Endothelial cell of umbilical vein (primary cell): ENCODE results near the gene HOXB4. TPM values are rescaled to one million over a fixed set of nuclear protein-coding genes. Genes with fewer than 3 reads are reported as not detected.

Experiments
- BruUV-seq: library from RNA; stranded (reverse); fragments of 400-500 nt; replicated peaks from 2 replicates; lab custom pipeline; 2021; lab: Mats Ljungman, UMichigan
- CTCF ChIA-PET: fragments of 300-600, 350-600 bp; sonication (Branson Sonifier 250); formaldehyde crosslinking; loops from one replicate; lab custom pipeline; 2021; ENCODE audit warnings: antibody characterized with exemption, inconsistent platforms; lab: Charles Lee
- POLR2A ChIA-PET: fragments of 300-600, 350-600 bp; sonication (Branson Sonifier 250); formaldehyde crosslinking; loops from one replicate; lab custom pipeline; 2021; ENCODE audit warnings: antibody characterized with exemption, inconsistent platforms; lab: Charles Lee
- DNase-seq: peaks from one replicate; pipeline ENCODE4 v3.0.0-alpha.2; 2011; ENCODE audit warnings: low read depth, low spot score
- FAIRE-seq: peaks from 2 replicates; lab custom pipeline; 2011; peaks lifted over from hg19 to GRCh38; lab: Jason Lieb, UNC
- H2AFZ ChIP-seq: 2 replicates; pipeline ENCODE4 v1.6.0; 2012; ENCODE audit warnings: low read depth, low read length, control low read depth, inconsistent platforms
- H3K27ac ChIP-seq: 2 replicates; pipeline ENCODE4 v1.5.1; 2011; ENCODE audit warnings: low read depth, mild to moderate bottlenecking, control low read depth, low read length, moderate library complexity; ENCODE audit not compliant: insufficient read depth
- H3K27me3 ChIP-seq, 2 experiments: 2 replicates each; pipeline versions ENCODE4 v1.6.0 to v1.6.1; 2011; ENCODE audit warnings: low read length in 2 of 2, mixed read lengths in 1 of 2; ENCODE audit not compliant: control insufficient read depth in 2 of 2, insufficient read depth in 2 of 2
- H3K36me3 ChIP-seq, 2 experiments: 2 replicates in 1 of 2; 3 replicates in 1 of 2; pipeline ENCODE4 v1.5.1; 2011; ENCODE audit warnings: low read length in 2 of 2, mild to moderate bottlenecking in 1 of 2, moderate library complexity in 1 of 2; ENCODE audit not compliant: control insufficient read depth in 2 of 2, insufficient read depth in 2 of 2; ENCODE audit errors: extremely low read depth in 1 of 2
- H3K4me1 ChIP-seq: 3 replicates; pipeline ENCODE4 v1.5.1; 2011; ENCODE audit warnings: mild to moderate bottlenecking, low read length; ENCODE audit not compliant: control insufficient read depth, insufficient read depth; ENCODE audit errors: extremely low read depth
- H3K4me2 ChIP-seq: 2 replicates; pipeline ENCODE4 v1.6.1; 2011; ENCODE audit warnings: low read length, control low read depth, mixed read lengths; ENCODE audit not compliant: insufficient read depth
- H3K4me3 ChIP-seq, 3 experiments: fragments of 200-600 bp in 1 of 3; sonication (generic), shearing (Covaris generic) in 1 of 3; replicated peaks in 1 of 3; 2 replicates each; pipeline ENCODE4 v1.5.1; 2011 to 2016; ENCODE audit warnings: control low read depth in 3 of 3, low read length in 3 of 3, mild to moderate bottlenecking in 2 of 3, inconsistent platforms in 1 of 3, low read depth in 1 of 3, moderate library complexity in 1 of 3; ENCODE audit not compliant: insufficient read depth in 1 of 3
- H3K79me2 ChIP-seq: 2 replicates; pipeline ENCODE4 v1.6.0; 2012; ENCODE audit warnings: low read length, inconsistent platforms; ENCODE audit not compliant: control insufficient read depth, insufficient read depth
- H3K9ac ChIP-seq: replicated peaks from 2 replicates; pipeline ENCODE3; 2011; ENCODE audit warnings: low read length, control low read depth; ENCODE audit not compliant: insufficient read depth; ENCODE audit errors: extremely low read depth
- H3K9me1 ChIP-seq: replicated peaks from 3 replicates; pipeline ENCODE4 v1.6.0; 2011; ENCODE audit warnings: mild to moderate bottlenecking, low read length; ENCODE audit not compliant: control insufficient read depth, insufficient read depth; ENCODE audit errors: extremely low read depth
- H3K9me3 ChIP-seq: replicated peaks from 2 replicates; pipeline ENCODE4 v1.5.1; 2012; ENCODE audit warnings: low read length, inconsistent platforms; ENCODE audit not compliant: control insufficient read depth, insufficient read depth
- H4K20me1 ChIP-seq: replicated peaks from 2 replicates; pipeline ENCODE3; 2011; ENCODE audit warnings: mild to moderate bottlenecking, low read length; ENCODE audit not compliant: control insufficient read depth, insufficient read depth; ENCODE audit errors: extremely low read depth
- FOS ChIP-seq: IDR thresholded peaks from 2 replicates; pipeline ENCODE4 v1.6.1; 2011; ENCODE audit warnings: mild to moderate bottlenecking, low read length, moderate library complexity, borderline replicate concordance; ENCODE audit not compliant: insufficient read depth
- GATA2 ChIP-seq: IDR thresholded peaks from 2 replicates; pipeline ENCODE4 v1.7.0; 2011; ENCODE audit warnings: low read depth, mild to moderate bottlenecking, moderate library complexity, mixed read lengths, low read length; ENCODE audit not compliant: insufficient read length, insufficient read depth
- JUN ChIP-seq: IDR thresholded peaks from 2 replicates; pipeline ENCODE4 v1.6.1; 2011; ENCODE audit warnings: borderline replicate concordance, low read depth; ENCODE audit not compliant: insufficient read length, insufficient read depth
- MYC ChIP-seq: IDR thresholded peaks from one replicate; pipeline ENCODE4 v1.6.1; 2011; ENCODE audit warnings: mild to moderate bottlenecking, low read depth, low read length
- POLR2A ChIP-seq: IDR thresholded peaks from 2 replicates; pipeline ENCODE4 v1.6.1; 2012; ENCODE audit warnings: low read depth, mild to moderate bottlenecking, control low read depth, low read length
- POLR2AphosphoS5 ChIP-seq: IDR thresholded peaks from 2 replicates; pipeline ENCODE4 v1.6.1; 2012; ENCODE audit warnings: low read depth, mild to moderate bottlenecking, control low read depth, low read length, moderate library complexity; ENCODE audit not compliant: insufficient read depth
- dilution Hi-C: fragments of 300-500 bp; cut with MboI; formaldehyde crosslinking; loops from one replicate; pipeline ENCODE4 v1.15.0; 2019; ENCODE audit warnings: low sequenced_read_pairs; ENCODE audit not compliant: extremely low pct_ligation_motif_present
- intact Hi-C: fragments of 100-400 bp; cut with micrococcal nuclease; formaldehyde crosslinking; loops from one replicate; pipeline ENCODE4 v1.10.0; 2022
- polyA plus RNA-seq, 4 experiments: library from polyadenylated mRNA; depleted of rRNA in 3 of 4; stranded (reverse) in 3 of 4; unstranded in 1 of 4; fragments of >200 nt; gene quantifications; 2 replicates each; pipeline versions ENCODE4 v1.2.1 to v1.2.3, GENCODE V29; 2011 to 2012; ENCODE audit warnings: missing spikeins in 1 of 4
- total RNA-seq: library from RNA; stranded (reverse); gene quantifications from 2 replicates; pipeline ENCODE4 v1.2.3, GENCODE V29; 2021
- TF ChIP-seq, protein P1 (sequence below): IDR thresholded peaks from 2 replicates; pipeline ENCODE4 v1.6.1; 2011; ENCODE audit not compliant: insufficient read depth, insufficient read length
- TF ChIP-seq, protein P2 (sequence below), 2 donors: IDR thresholded peaks; 1 replicate in 1 of 2; 2 replicates in 1 of 2; pipeline ENCODE4 v1.5.1; 2011; ENCODE audit warnings: low read length in 2 of 2, mild to moderate bottlenecking in 2 of 2, moderate library complexity in 2 of 2, control low read depth in 1 of 2, inconsistent platforms in 1 of 2, low read depth in 1 of 2; ENCODE audit not compliant: insufficient read depth in 1 of 2; ENCODE audit errors: extremely low read depth in 1 of 2

The HOXB4 gene
- total and polyA plus RNA-seq, 2 donors (not counting 3 experiments of a cell fraction or from before 2014, with no cell fraction given) = 4.6 to 13.1 TPM

DNA sequence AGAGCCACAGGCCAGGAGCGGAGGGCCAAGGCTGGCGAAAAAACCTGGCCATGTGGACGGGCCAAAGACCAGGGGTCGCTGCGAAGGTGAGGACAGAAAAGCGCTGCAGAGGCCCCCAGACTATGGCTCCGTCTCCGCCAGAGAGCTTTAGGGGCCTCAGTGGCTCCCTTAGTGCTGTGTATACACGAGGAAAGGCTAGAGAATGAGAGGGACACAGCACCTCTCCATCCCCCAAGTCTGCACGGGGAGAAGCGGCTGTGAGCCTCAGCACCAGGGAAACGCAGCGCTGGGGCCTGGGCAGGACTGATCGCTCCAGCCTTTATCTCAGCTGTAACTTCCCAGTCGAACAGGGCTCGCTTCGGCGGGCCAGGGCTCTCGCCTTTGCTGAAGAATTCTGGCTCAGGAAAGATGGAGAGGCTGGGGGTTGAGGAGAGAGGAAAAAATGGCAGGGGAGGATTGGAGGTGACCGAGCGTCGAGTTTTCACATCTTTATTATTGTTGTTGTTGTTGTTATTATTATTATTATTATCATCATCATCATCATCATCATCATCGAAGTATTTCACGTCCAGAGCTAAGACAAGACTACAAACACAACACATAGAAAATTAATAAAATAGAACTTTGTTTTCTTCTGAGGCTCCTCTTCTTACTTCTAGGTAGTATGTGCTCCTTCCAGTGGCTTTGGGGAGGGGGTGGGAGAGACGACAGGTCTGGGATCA, 17.3 kb upstream of the HOXB4 start:
- Histone ChIP-seq H3K27ac (no peak overlapping the region), H3K9me3 (no peaks in the 10 kb centered on the region), H3K4me1 (peaks cover 22% of the 10 kb centered on the region), H3K4me2 (no peak overlapping the region), H3K79me2 (peaks cover 58% of the 10 kb centered on the region), H3K9ac (no peak overlapping the region), H3K27me3 (no peaks in the 10 kb centered on the region), H3K4me3 (no peak overlapping the region), H3K9me1 (no peaks in the 10 kb centered on the region), H3K36me3 (peaks cover 3 to 11% of the 10 kb centered on the region in 2 experiments), H4K20me1 (no peaks in the 10 kb centered on the region), H2AFZ (no peak overlapping the region)
- DNase-seq (no peak), FAIRE-seq (no peak)
- TF ChIP-seq, protein P1, sequence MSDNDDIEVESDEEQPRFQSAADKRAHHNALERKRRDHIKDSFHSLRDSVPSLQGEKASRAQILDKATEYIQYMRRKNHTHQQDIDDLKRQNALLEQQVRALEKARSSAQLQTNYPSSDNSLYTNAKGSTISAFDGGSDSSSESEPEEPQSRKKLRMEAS = no peak
- TF ChIP-seq JUN = no peak
- TF ChIP-seq POLR2AphosphoS5 = no peak
- no peak for TF ChIP-seq GATA2
- no peak for TF ChIP-seq POLR2A
- intact Hi-C loops (no loop called here), dilution Hi-C loops (no loop called here)
- POLR2A ChIA-PET = no interaction called here
- BruUV-seq = no TSS peak
- CTCF ChIA-PET = interaction anchor here (1.1 to 4.2 kb wide), 7 partner anchors 21 to 380 kb away, joined by 4 to 31 read pairs (median 7); no protein-coding TSS in a partner anchor

DNA sequence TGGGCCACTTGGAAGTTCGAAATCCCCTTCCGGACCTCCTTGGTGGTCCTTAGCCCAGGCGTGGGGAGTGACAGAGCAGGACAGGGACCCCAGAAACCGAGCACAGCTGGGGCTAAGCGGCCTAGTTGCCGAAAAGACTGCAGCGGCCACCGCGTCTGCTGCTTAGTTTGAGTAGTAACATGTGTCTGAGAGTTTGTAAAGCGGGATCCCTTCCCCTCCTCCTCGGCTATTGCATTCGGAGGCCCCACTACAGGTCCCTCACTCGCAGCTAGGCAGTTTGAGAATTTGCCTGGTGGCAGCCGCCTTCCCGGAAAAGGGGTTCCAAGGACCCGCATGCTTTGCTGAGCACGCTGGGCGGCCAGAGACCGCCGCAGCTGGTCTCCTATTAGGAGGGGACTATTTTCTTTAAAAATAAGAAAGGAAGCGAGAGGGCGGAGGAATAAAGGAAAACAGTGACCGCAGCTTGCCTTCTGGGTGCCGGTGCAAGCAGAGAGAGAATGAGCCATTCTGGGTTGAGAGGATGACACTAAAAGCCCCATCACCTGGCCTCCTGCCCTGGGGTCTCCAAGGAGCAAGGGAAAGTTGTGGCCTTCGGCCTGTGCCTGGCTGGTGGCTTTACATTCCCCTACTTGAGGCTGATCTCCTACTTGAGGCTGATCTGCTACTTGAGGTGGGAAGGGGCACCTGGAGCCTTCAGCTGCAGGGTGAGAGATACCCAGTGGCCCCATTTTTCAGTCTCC, 16.6 kb upstream of the HOXB4 start:
- no peak overlapping the region for H3K9ac ChIP-seq
- H3K4me3 ChIP-seq = no peak overlapping the region
- H3K36me3 ChIP-seq = peaks cover 3 to 11% of the 10 kb centered on the region in 2 experiments
- no peaks in the 10 kb centered on the region for H3K27me3 ChIP-seq
- intact Hi-C loops (loop anchor here (1.0 kb wide), 1 partner anchor 379 kb away; no protein-coding TSS in a partner anchor), dilution Hi-C loops (no loop called here)
- peak overlapping the region; percentile 0 for H3K27ac ChIP-seq
- no TSS peak for BruUV-seq
- ChIA-PET POLR2A (no interaction called here), CTCF (interaction anchor here (0.8 to 4.2 kb wide), 9 partner anchors 18 to 335 kb away, joined by 3 to 31 read pairs (median 6); no protein-coding TSS in a partner anchor)
- peaks cover 22% of the 10 kb centered on the region for H3K4me1 ChIP-seq
- H3K79me2 ChIP-seq = peaks cover 51% of the 10 kb centered on the region
- TF ChIP-seq POLR2AphosphoS5 (no peak), FOS (no peak), MYC (no peak)
- TF ChIP-seq, protein P2, sequence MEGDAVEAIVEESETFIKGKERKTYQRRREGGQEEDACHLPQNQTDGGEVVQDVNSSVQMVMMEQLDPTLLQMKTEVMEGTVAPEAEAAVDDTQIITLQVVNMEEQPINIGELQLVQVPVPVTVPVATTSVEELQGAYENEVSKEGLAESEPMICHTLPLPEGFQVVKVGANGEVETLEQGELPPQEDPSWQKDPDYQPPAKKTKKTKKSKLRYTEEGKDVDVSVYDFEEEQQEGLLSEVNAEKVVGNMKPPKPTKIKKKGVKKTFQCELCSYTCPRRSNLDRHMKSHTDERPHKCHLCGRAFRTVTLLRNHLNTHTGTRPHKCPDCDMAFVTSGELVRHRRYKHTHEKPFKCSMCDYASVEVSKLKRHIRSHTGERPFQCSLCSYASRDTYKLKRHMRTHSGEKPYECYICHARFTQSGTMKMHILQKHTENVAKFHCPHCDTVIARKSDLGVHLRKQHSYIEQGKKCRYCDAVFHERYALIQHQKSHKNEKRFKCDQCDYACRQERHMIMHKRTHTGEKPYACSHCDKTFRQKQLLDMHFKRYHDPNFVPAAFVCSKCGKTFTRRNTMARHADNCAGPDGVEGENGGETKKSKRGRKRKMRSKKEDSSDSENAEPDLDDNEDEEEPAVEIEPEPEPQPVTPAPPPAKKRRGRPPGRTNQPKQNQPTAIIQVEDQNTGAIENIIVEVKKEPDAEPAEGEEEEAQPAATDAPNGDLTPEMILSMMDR (IDR thresholded peaks at IDR 0.05; ENCODE audit: extremely low read depth in 1 of 2, insufficient read depth in 1 of 2, low read depth in 1 of 2, low read length in 2 of 2) = no peak
- TF ChIP-seq, protein P1 = no peak
- no peak overlapping the region for H3K4me2 ChIP-seq
- no peak for DNase-seq
- H3K9me1 ChIP-seq = no peaks in the 10 kb centered on the region
- no peak for FAIRE-seq
- no peaks in the 10 kb centered on the region for H4K20me1 ChIP-seq
- no peaks in the 10 kb centered on the region for H3K9me3 ChIP-seq
- H2AFZ ChIP-seq = no peak overlapping the region
